ENCODE results near the gene WDFY2. TPM values are rescaled to one million over a fixed set of nuclear protein-coding genes. Genes with fewer than 3 reads are reported as not detected.
"Not testable (repeated sequence)": the region's sequence is repeated elsewhere in the genome, so short reads cannot be mapped to it uniquely, and the experiment has no call there.

Gene WDFY2, protein sequence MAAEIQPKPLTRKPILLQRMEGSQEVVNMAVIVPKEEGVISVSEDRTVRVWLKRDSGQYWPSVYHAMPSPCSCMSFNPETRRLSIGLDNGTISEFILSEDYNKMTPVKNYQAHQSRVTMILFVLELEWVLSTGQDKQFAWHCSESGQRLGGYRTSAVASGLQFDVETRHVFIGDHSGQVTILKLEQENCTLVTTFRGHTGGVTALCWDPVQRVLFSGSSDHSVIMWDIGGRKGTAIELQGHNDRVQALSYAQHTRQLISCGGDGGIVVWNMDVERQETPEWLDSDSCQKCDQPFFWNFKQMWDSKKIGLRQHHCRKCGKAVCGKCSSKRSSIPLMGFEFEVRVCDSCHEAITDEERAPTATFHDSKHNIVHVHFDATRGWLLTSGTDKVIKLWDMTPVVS
- total RNA-seq (2014; rRNA removed): 7.6 and 8.2 TPM in 2 replicates
- polyA plus RNA-seq (2012): 5.0 TPM

DNA sequence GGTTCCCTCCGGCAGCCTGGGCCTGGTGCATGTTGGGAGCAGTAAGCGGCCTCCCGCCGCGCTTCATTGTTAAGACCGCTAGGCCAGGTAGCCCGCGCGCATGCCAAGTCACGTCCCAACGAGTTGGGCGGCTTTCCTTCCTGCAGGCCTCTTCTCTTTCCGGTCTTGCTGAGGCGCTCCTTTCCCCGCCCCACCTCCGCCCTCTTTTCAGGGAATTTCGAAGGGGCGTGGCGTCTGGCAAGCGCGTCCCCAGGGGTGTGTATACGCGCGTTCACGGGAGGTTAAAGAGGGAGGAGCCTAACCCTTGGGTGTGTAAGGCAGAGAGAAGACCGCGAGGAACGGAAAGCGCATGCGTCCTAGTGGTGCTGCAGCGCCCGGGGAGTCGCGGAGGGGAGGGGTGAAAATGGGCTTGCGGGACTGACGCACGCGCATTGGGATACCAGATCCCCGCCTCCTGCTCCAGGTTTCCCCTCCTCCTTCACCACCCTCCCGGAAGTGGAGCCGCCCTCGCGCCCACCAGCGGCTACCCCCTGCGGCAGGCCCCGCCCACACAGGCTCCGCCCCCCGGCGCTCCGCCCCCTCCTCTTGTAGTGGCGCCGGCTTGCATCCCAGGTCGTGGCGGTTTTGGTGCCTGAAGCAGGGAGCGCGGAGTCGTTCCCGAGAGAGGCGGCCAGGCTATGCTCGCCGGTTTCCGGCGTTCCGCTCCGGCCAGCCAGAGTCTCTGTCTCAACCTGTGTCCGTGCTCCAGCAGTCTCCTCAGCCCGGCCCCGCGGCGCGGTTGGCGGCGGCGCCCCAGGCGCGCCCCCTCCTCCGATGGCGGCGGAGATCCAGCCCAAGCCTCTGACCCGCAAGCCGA lies at the start of gene WDFY2:
WDFY2 (plus strand) TSS at position 588 of the 856 bp plus-strand sequence; CDS start at position 814, 226 bp downstream.
- DNase-seq (ENCODE audit: low read depth): peak; percentile 100

DNA sequence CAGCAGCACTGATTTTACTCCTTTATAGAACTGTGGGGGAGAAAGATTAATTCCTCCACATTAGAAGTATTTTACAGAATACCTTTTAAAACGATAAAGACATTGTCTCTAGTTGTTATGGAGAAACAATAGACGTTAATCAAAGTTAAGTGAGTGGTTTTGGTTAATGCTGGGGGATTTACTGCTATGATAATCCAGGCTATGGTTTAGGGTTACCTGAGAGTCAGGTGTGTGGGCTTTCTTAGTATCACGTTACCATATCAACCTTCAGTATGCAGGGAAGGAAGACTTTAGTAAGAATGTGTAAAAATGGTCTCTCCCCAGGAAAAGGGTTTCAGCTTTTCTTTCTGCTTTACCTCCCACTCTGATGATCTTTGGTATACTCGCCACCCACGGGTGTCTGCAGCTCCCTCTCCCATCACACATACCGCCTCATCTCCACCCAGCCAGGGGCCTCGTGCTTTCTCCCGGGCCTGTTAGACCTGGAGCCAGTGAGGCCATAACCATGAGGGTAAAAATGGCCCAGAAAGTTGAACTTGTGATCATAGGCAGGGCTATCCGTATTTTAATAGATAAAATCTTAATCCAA lies 45.6 kb upstream of the WDFY2 start:
- no peak for DNase-seq (ENCODE audit: low read depth)

DNA sequence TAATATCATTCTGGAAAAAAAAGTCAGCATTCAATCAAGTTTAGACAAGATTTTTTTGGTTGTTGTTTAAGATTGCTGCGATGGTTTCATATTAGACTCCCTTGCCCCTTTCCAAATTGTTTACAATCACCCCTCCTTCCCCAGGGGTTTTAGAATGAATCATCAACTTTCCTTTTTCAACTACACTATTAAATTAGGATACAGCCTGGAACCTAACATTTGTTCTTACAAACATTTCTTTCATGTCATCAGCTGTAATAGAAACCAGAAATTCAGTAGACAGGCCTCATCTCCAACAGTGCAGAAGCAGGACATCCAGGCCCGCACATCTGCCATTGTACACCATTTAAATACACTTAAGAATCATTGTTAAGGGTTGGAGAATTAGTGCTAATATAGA lies 44.4 kb upstream of the WDFY2 start:
- DNase-seq (ENCODE audit: low read depth): peak; percentile 68

DNA sequence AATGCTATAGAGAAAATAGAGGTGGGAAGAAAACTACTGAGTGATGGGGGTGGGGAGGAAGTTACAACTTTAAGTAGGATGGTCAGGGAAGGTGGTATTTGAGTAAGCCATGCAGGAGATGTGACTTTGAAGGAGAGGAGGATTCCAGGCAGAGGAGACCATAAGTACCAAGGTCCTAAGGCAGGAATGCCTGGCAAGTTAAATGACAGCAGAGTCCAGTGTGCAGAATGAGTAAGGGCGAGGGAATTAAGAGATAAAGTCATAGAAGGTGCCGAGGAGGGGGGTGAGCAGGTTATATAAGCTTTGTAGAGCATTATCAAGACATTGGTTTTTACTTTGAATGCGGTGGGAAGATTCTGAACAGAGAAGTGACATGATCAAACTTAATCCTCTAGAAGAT lies 43.2 kb upstream of the WDFY2 start:
- DNase-seq (ENCODE audit: low read depth): no peak

DNA sequence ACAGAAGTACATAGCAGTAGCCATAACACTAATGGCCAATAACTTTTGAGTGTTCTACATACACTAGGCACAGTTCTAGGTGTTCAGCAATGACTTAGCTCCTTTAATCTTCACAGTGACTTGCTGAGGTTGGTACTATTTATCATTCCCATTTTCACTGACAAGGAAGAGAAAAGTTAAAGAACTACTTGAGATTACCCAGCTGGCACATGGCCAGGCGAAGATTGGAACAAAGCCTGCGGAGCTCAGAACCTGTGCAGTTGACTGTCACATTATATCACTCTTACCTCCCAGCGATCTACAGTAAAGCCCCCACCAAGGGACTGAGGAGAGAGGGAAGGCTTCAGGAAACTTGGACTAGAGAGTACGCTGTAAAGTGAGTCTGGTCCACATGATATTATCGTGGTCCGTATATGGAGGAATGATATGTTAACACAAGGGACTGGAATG lies 42.4 kb upstream of the WDFY2 start:
- no peak for DNase-seq (ENCODE audit: low read depth)

DNA sequence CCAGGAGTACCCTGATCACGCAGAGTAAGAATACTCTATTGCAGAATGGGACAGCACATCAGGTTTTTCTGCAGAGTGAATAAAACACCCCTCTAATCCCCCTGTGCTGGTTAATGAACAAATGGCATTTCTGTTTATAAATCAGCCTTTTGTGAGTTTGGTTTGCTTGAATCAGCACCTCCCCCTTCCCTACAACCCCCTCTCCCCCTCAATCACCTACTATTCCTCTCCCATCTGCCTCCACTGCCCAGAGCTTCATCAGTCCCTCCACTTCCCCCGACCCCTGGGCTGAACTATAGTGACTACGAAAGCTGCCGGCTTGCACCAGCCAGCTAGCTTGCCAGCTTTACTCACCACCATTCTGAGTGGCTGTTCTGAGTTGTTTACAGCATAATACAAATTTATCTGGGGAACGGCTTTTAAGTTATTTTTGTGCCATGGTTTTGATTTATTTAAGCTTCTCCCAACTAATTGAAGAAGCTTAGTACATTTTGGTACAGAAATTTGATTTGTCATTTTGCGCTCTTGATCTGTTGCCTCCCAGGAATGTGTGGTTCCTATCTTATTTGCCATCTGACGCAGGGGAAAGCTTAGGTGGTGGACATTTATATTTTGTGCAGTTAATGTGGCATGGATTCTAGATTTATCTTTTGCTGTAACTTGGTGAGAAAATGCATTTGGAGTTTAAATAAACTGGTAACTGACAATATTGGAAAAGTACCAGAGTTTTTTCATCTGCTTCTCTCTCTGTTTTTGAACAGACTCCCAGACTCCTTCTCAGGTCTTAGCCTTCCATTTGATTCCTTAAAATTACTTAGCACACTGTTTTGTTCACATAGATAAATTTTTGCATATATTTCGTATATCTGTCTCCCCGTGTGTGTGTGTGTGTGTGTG lies 41.7 kb upstream of the WDFY2 start:
- no peak for DNase-seq (ENCODE audit: low read depth)

DNA sequence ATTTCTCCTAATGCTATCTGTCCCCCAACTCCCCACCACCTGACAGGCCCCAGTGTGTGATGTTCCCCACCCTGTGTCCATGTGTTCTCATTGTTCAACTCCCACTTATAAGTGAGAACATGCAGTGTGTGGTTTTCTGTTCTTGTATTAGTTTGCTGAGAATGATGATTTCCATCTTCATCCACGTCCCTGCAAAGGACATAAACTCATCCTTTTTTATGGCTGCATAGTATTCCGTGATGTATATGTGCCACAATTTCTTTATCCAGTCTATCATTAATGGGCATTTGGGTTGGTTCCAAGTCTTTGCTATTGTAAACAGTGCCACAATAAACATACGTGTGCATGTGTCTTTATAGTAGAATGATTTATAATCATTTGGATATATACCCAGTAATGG lies 38.8 kb upstream of the WDFY2 start:
- DNase-seq (ENCODE audit: low read depth): not testable (repeated sequence)

DNA sequence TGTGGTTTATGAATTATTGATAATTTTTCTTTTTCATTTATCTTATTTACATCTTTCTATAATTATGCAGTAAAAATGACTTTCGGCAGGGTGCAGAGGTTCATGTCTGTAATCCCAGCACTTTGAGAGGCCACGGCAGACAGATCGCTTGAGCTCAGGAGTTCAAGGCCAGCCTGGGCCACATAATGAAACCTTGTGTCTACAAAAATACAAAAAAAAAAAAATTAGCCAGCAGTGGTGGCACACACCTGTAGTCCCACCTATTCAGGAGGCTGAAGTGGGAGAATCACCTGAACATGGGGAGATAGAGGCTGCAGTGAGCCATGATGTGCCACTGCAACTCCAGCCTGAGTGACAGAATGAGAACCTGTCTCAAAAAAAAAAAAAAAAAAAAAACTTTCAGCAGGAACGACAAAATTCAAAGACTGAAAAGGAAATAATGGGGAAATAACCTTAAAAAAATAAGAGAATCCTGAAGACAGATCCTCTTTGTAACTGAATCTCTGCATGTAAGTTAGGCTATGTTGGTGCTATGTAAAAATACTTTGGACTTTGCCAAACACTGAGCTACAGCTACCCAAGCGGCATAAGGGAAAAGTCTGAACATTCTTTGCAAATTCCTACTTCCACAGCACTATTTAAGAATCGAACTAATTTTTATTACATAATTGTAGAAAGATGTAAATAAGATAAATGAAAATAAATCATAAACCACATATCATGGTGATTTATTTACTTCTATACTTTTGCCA lies 36.7 kb upstream of the WDFY2 start:
- no peak for DNase-seq (ENCODE audit: low read depth)

DNA sequence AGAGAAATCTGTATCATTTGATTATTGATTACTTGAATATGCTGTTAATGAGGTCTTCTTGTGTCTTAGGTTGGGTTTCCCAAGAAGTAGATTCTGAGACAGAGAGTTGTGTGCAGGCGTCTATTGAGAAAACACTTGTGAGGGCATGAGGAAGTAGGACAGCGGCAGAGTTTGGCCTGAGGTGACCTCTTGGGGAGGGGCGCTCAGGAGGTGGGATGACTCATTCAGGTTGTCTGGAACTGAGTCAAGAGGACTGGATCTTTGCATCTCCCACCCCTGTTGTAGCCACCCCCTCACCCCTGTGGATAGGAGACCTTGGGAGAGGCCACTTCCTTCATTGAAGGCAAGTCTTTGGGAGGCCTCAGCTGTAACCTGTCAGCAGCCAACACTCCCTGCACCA lies 35.2 kb upstream of the WDFY2 start:
- DNase-seq (ENCODE audit: low read depth): no peak

DNA sequence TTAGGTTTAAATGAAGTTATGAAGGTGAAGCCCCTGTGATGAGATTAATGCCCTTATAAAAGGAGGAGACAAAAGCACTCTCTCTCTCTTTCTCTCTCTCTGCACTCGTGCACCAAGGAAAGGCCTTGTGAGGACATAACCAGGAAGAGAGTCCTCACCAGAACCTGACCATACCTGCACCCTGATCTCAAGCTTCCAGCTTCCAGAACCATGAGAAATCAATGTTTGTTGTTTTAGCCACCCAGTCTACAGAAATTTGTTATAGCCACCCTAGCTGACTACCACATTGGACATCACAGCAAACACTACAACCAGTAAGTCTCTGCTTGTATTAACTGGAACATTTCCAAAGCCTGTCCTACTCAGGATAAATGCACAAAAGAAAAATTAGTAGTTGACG lies 34.7 kb upstream of the WDFY2 start:
- DNase-seq (ENCODE audit: low read depth): no peak

DNA sequence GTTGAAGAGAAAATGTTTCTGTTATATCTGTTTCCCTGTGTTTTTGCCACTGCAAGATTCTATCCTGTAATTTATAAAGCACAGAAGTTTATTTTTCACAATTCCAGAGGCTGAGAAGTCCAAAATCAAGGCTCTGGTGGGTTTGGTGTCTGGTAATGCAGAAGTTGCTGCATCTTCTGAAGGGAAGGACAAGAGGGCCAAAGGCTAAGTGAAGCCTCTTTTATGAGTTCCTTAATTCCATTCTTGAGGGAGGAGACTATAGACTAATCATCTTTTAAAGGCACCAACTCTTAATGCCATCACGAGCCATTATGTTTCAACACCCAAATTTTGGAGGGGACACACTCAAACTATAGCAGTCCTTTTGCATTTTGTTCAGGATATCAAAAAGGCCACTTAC lies 34.1 kb upstream of the WDFY2 start:
- DNase-seq (ENCODE audit: low read depth): no peak

DNA sequence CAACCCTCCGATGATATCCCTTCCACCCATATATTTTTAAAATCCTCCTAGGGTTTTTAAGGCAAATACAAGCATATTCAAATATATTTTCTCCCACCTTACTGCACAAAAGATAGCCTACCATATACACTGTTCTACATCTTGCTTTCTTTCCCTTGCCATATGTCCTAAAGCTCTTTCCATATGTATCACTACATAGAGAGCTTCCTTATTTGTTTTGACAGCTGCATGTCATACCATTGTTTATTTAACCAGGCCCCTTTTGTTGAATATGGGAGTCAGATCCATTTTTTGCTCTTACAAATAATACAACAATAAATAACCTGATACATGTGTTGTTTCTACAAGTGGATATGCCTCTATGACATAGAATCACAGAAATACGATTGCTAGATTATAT lies 32.8 kb upstream of the WDFY2 start:
- DNase-seq (ENCODE audit: low read depth): no peak

DNA sequence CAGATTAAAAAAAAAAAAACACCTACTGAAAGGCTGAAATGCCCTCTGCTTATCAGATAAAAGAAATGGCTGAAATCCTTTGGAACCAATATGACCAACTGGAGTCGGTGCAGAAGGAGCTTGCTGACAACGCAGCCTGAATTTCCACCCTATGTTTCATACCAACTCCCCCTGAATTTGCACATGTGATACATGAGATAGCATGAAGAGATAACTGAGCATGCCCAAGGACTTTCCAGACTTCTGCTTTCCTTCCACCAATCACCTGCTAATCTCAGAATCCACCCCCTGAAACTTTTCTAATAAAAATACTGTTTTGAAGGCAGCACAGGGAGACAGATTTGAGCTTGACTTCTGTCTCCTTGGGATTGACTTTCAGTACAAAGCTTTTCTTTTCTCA lies 32.2 kb upstream of the WDFY2 start:
- no peak for DNase-seq (ENCODE audit: low read depth)

DNA sequence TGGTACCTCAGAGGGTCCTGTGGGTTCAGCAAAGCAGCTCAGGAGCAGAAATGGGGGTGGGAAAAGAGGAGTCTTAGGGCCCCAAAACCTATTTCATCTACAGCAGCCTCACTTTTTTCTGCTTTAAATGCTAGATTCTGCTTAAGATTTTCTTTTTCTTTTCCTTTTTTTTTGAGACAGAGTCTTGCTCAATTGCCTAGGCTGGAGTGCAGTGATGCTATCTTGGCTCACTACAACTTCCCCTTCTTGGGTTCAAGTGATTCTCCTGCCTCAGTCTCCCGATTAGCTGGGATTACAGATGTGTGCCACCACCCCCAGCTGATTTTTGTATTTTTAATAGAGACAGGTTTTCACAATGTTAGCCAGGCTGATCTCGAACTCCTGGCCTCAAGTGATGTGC lies 30.7 kb upstream of the WDFY2 start:
- DNase-seq (ENCODE audit: low read depth): no peak

DNA sequence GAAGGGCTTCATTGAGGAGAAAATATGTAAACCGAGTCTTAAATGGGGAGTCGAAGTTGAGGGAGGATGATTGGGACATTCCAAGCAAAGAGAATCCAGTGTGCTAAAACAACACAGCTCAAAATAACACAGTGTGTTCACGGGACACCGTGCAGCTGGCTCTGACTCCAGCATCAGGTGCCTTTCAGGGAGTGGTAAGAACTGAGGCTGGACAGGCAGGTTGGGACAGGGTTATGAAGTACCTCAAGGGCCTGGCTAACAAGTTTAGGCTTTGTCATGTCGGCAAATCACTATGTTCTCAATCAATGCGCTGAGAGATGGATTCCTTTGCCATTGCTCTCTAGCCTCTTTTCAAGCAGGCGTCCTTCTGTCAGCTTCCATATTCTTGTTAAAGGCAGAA lies 27.5 kb upstream of the WDFY2 start:
- no peak for DNase-seq (ENCODE audit: low read depth)

DNA sequence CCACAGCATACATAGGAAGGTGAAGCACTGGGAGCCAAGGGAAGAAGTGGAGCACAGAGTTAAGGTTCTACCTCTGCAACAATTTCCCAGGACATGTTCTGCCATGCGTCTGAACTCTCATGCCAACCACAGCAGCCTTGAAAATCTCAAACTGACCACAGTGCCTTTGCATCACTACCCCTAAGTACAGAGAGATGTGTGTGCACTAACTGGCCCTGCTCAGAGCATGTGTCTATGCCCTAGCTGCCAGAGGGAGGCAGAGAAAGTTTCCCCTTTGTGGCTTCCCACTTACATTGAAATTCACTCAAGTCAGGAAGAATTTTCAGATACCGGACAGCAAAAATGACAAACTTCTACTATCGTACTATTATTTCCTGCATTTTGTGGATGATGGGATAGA lies 26.8 kb upstream of the WDFY2 start:
- DNase-seq (ENCODE audit: low read depth): no peak

DNA sequence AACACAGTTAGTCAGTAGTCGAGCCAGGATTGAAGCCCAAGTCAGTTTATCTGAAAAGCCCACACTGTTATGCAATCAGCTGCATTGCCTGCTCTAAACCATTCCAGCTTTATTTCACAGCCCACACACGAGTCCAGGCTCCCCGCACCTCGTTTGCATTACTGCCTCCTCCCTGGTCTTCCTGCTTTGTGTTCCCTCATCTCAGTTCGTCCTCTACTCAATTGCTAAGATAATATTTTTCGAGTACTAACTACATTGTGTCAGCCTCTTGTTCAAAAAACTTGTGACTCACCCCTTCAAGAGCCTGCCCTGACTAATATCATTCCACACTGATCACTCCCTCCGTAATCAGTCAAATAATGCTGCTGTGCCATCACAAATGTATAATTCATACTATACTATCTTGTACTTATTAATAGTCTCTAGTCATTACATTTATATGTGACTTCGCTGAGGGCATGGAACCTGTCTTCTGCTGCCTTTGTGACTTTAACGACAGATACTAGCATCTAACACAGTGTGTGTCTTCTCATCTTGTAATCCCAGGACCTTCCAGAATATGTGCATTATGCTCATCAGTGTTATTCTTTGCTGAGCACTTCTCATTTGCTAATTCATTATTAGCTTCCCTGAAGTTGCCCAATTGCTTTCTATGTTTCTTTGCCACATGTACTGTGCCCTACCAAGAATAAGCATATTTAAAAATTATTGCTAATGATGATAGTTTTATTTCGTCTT lies 26.2 kb upstream of the WDFY2 start:
- peak; percentile 75 for DNase-seq (ENCODE audit: low read depth)

DNA sequence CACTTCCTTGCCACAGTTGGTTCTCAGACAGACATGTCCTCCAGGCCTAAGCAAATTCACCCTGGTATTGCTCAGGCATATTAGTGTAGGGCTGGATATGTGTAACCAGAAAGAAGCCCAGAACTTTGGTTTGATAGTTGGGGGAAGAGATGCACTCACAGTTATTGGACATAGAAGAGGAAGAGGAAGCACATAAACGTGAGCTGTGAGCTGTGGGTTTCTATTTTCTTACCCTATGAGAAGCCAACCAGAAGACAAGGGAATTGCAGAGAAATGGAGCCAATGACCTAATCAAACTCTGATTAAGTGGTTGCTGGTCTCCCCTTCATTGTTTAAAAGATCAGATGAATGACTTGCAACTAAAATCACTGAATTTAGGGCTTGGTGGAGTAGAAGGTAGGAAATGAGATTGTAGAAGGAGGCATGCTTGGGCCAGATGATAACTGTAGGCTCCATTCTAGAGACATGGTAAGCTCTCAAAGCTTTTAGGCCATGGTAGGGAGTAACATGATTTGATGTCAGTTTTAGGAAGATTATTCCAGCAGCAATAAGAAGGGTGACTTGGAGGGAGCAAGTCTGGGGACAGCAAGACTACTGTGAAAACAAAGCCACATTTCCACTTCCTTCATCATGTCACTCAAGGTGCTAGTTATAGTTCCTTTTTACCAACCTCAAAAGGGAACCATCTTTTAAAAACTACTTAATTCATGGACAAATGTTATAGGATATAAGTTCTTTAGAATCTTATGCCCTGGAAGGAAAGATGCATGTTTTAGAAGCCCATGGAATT lies 24.1 kb upstream of the WDFY2 start:
- DNase-seq (ENCODE audit: low read depth): no peak

Data from LHCN-M2 (cell line).